ENCODE results near the gene RABGGTA.

GRCh38 chr14:24235804-24236688, 35.4 kb downstream of the RABGGTA start:
- TF ChIP-seq CTCF (IDR thresholded peaks at IDR 0.05) (no peak), POLR2A (IDR thresholded peaks at IDR 0.05) (no peak)

Data from right lobe of liver (tissue), 4 donors.